ENCODE data around the gene KIDINS220. TPM values are rescaled to one million over a fixed set of nuclear protein-coding genes. Genes with fewer than 3 reads are reported as not detected.

Gene KIDINS220
- polyA plus RNA-seq, 2 of the 4 experiments (the other 2 are of a cell fraction) = 16.4 to 45.9 TPM

- no peak for FAIRE-seq
- ATAC-seq = peak in 1 of 2 experiments; percentile 47; a peak in 2 of 6 replicates
- POLR2A ChIA-PET = no interaction called here
Observed at GRCh38 chr2:8851811-8852560, 14.6 kb upstream of the KIDINS220 start.

GRCh38 chr2:8850845-8851487 is 13.6 kb upstream of the KIDINS220 start:
- POLR2A ChIA-PET = no interaction called here
- CTCF ChIA-PET = interaction anchor here (0.8 to 1.0 kb wide), 2 partner anchors 21 to 47 kb away, joined by 3 read pairs; no protein-coding TSS in a partner anchor
- no peak for TF ChIP-seq SREBF2 (IDR thresholded peaks at IDR 0.05)
- DNase-seq (ENCODE audit: low read depth in 1 of 2, low spot score in 1 of 2) (no peak), FAIRE-seq (no peak), ATAC-seq (no peak)
- Histone ChIP-seq H3K4me3 (no peak overlapping the region), H3K27ac (no peak overlapping the region), H3K9me3 (no peaks in the 10 kb centered on the region), H3K4me2 (no peak overlapping the region), H3K4me1 (no peaks in the 10 kb centered on the region)
- 85% methylated on average over 8 of the region's 8 CpGs for WGBS (ENCODE audit: missing lambda C conversion rate)

More at GRCh38 chr2:8851811-8852560, 14.6 kb upstream of the KIDINS220 start:
- no peak overlapping the region for H3K4me3 ChIP-seq
- H3K9me3 ChIP-seq = no peaks in the 10 kb centered on the region
- WGBS (ENCODE audit: missing lambda C conversion rate) = 86% methylated on average over 10 of the region's 10 CpGs
- no peaks in the 10 kb centered on the region for H3K4me1 ChIP-seq
- no peak overlapping the region for H3K27ac ChIP-seq
- no peak for TF ChIP-seq CHD4 (IDR thresholded peaks at IDR 0.05; ENCODE audit: borderline replicate concordance)
- no peak for TF ChIP-seq GATA3 (IDR thresholded peaks at IDR 0.05; ENCODE audit: borderline replicate concordance)
- TF ChIP-seq ZC3H11A (IDR thresholded peaks at IDR 0.05) = no peak
- no peak for TF ChIP-seq KDM5A (IDR thresholded peaks at IDR 0.05)
- TF ChIP-seq MAX (IDR thresholded peaks at IDR 0.05) = no peak
- no peak for TF ChIP-seq RCOR1 (IDR thresholded peaks at IDR 0.05; ENCODE audit: low read depth, low read length)
- TF ChIP-seq USF2 (IDR thresholded peaks at IDR 0.05) = no peak
- no peak for TF ChIP-seq NFE2L2 (conservative IDR thresholded peaks at IDR 0.05; ENCODE audit: low read length)
- no peak for TF ChIP-seq MYC (IDR thresholded peaks at IDR 0.05; ENCODE audit: borderline replicate concordance, low read length)
- TF ChIP-seq REST (IDR thresholded peaks at IDR 0.05) = no peak
- TF ChIP-seq MAZ (IDR thresholded peaks at IDR 0.05; ENCODE audit: borderline replicate concordance, low read depth, low read length) = no peak
- TF ChIP-seq KDM1A (IDR thresholded peaks at IDR 0.05; ENCODE audit: low read depth) = no peak
- no peak for TF ChIP-seq FOSL2 (IDR thresholded peaks at IDR 0.05)
- TF ChIP-seq FOSL2 (CRISPR knock-in tag; IDR thresholded peaks at IDR 0.05) = no peak
- TF ChIP-seq HEYL (CRISPR knock-in tag; IDR thresholded peaks at IDR 0.05) = no peak
- no peak for TF ChIP-seq POLR2AphosphoS2 (conservative IDR thresholded peaks at IDR 0.05; ENCODE audit: low read length)
- TF ChIP-seq RAD21 (conservative IDR thresholded peaks at IDR 0.05 in 1 of 2, IDR thresholded peaks at IDR 0.05 in 1 of 2) = no peak
- no peak for TF ChIP-seq EHF (CRISPR knock-in tag; IDR thresholded peaks at IDR 0.05)
- no peak for TF ChIP-seq HDAC2 (IDR thresholded peaks at IDR 0.05)
- no peak for TF ChIP-seq EHMT2 (IDR thresholded peaks at IDR 0.05; ENCODE audit: low read depth)
- CTCF ChIA-PET = interaction anchor here (0.8 to 1.0 kb wide), 2 partner anchors 20 to 48 kb away, joined by 3 read pairs; no protein-coding TSS in a partner anchor
- DNase-seq (ENCODE audit: low read depth in 1 of 2, low spot score in 1 of 2) = no peak
- no peak overlapping the region for H3K4me2 ChIP-seq
